ENCODE results near the gene PPP1R9A. TPM values are rescaled to one million over a fixed set of nuclear protein-coding genes. Genes with fewer than 3 reads are reported as not detected.

PPP1R9A gene
- total RNA-seq, 1 donor from 2014 or later, result 14.1 TPM

GRCh38 chr7:95157381-95157780 is 250.0 kb downstream of the PPP1R9A start:
- TF ChIP-seq CTCF (conservative IDR thresholded peaks at IDR 0.05; ENCODE audit: low read depth, low read length), result no peak
- H3K4me3 ChIP-seq (ENCODE audit: low read depth, low read length), result no peak overlapping the region
- DNase-seq (ENCODE audit: low read depth), result no peak

GRCh38 chr7:95169678-95170077 is 262.3 kb downstream of the PPP1R9A start:
- no peak for DNase-seq (ENCODE audit: low read depth)
- no peak for TF ChIP-seq CTCF (conservative IDR thresholded peaks at IDR 0.05; ENCODE audit: low read depth, low read length)
- no peak overlapping the region for H3K4me3 ChIP-seq (ENCODE audit: low read depth, low read length)

GRCh38 chr7:95172420-95172819 is 265.0 kb downstream of the PPP1R9A start:
- H3K4me3 ChIP-seq (ENCODE audit: low read depth, low read length), result no peak overlapping the region
- TF ChIP-seq CTCF (conservative IDR thresholded peaks at IDR 0.05; ENCODE audit: low read depth, low read length), result no peak
- DNase-seq (ENCODE audit: low read depth), result no peak

GRCh38 chr7:95190515-95190914 is 283.1 kb downstream of the PPP1R9A start:
- H3K4me3 ChIP-seq (ENCODE audit: low read depth, low read length), result no peak overlapping the region
- peak; percentile 26 for TF ChIP-seq CTCF (conservative IDR thresholded peaks at IDR 0.05; ENCODE audit: low read depth, low read length)
- no peak for DNase-seq (ENCODE audit: low read depth)

GRCh38 chr7:95191795-95192194 is 284.4 kb downstream of the PPP1R9A start:
- no peak for DNase-seq (ENCODE audit: low read depth)
- TF ChIP-seq CTCF (conservative IDR thresholded peaks at IDR 0.05; ENCODE audit: low read depth, low read length), result no peak
- H3K4me3 ChIP-seq (ENCODE audit: low read depth, low read length), result no peak overlapping the region

GRCh38 chr7:95198863-95199262 is 291.5 kb downstream of the PPP1R9A start:
- H3K4me3 ChIP-seq (ENCODE audit: low read depth, low read length), result no peak overlapping the region
- DNase-seq (ENCODE audit: low read depth), result no peak
- no peak for TF ChIP-seq CTCF (conservative IDR thresholded peaks at IDR 0.05; ENCODE audit: low read depth, low read length)

- DNase-seq (ENCODE audit: low read depth), result no peak
- H3K4me3 ChIP-seq (ENCODE audit: low read depth, low read length), result no peak overlapping the region
- TF ChIP-seq CTCF (conservative IDR thresholded peaks at IDR 0.05; ENCODE audit: low read depth, low read length), result peak; percentile 91
Measured at GRCh38 chr7:95199779-95200558, 292.6 kb downstream of the PPP1R9A start.
